Omental fat pad (tissue), 4 donors: ENCODE measurements around the gene ZNF23. TPM values are rescaled to one million over a fixed set of nuclear protein-coding genes. Genes with fewer than 3 reads are reported as not detected.

ENCODE experiments used
- ATAC-seq: fragments of 150-250 bp; one replicate; pipeline ENCODE4 v1.9.1; 2016; ENCODE audit warnings: mild to moderate bottlenecking, moderate library complexity; ENCODE audit not compliant: low FRiP score
- DNase-seq: peaks from one replicate; pipeline ENCODE4 v3.0.0-alpha.2; 2019; ENCODE audit warnings: low spot score
- CTCF ChIP-seq, 3 donors: fragments of 450-650 bp; IDR thresholded peaks; one replicate each; pipeline ENCODE4 v1.5.1; 2016 to 2017; ENCODE audit warnings: antibody characterized with exemption in 3 of 3, mild to moderate bottlenecking in 3 of 3, moderate library complexity in 2 of 3
- total RNA-seq, 4 donors: library from RNA; depleted of rRNA; stranded (reverse); fragments of >200 nt; gene quantifications; one replicate each; pipeline ENCODE4 v1.1.0, GENCODE V29; 2016

The ZNF23 gene
- total RNA-seq, 4 donors from 2014 or later = 4.1 to 10.1 (median 7.3) TPM

- no peak for ATAC-seq
- DNase-seq = no peak
- no peak for TF ChIP-seq CTCF (IDR thresholded peaks at IDR 0.05)
Observed at GRCh38 chr16:71453036-71453435, 9.0 kb downstream of the ZNF23 start.

GRCh38 chr16:71449020-71449419 is 13.0 kb downstream of the ZNF23 start:
- TF ChIP-seq CTCF (IDR thresholded peaks at IDR 0.05) = no peak
- no peak for ATAC-seq
- no peak for DNase-seq

- ATAC-seq = no peak
- DNase-seq = no peak
- TF ChIP-seq CTCF (IDR thresholded peaks at IDR 0.05) = no peak
Observed at GRCh38 chr16:71448274-71448866, 13.7 kb downstream of the ZNF23 start.

GRCh38 chr16:71443714-71444113 is 18.3 kb downstream of the ZNF23 start:
- ATAC-seq = no peak
- no peak for TF ChIP-seq CTCF (IDR thresholded peaks at IDR 0.05)
- DNase-seq = no peak

- DNase-seq (no peak), ATAC-seq (no peak)
- no peak for TF ChIP-seq CTCF (IDR thresholded peaks at IDR 0.05)
Observed at GRCh38 chr16:71442051-71442440, 20.0 kb downstream of the ZNF23 start, which contains the start of gene TLE7. Gene TLE7, minus strand, starts transcription at chr16:71442054. Its CDS starts 8,730 bp downstream, at chr16:71433324.

- no peak for TF ChIP-seq CTCF (IDR thresholded peaks at IDR 0.05)
- DNase-seq = no peak
- ATAC-seq = no peak
Observed at GRCh38 chr16:71441348-71442050, 20.5 kb downstream of the ZNF23 start.
